Hepatocyte (in vitro differentiated cells): ENCODE results near the gene RGS14. TPM values are rescaled to one million over a fixed set of nuclear protein-coding genes. Genes with fewer than 3 reads are reported as not detected.
A peak's percentile ranks its signal among the peaks of the same experiment; 100 is the strongest.

ENCODE experiments used
- DNase-seq: peaks from one replicate; pipeline ENCODE4 v3.0.0-alpha.2; 2016; ENCODE audit warnings: low spot score
- H2AFZ ChIP-seq: fragments of 200-600 bp; sonication (generic); 2 replicates; pipeline ENCODE4 v1.6.0; 2016; ENCODE audit warnings: antibody characterized with exemption, mild to moderate bottlenecking
- H3K27ac ChIP-seq: fragments of 200-600 bp; sonication (generic); 2 replicates; pipeline ENCODE4 v1.5.1; 2016; ENCODE audit warnings: mild to moderate bottlenecking
- H3K27me3 ChIP-seq: fragments of 200-600 bp; sonication (generic); 2 replicates; pipeline ENCODE4 v1.6.1; 2016
- H3K36me3 ChIP-seq: fragments of 200-600 bp; sonication (generic); replicated peaks from 2 replicates; pipeline ENCODE4 v1.5.1; 2016; ENCODE audit warnings: low read depth; ENCODE audit not compliant: insufficient read depth
- H3K4me1 ChIP-seq: fragments of 200-600 bp; sonication (generic); 2 replicates; pipeline ENCODE4 v1.5.1; 2016; ENCODE audit warnings: mild to moderate bottlenecking, moderate library complexity; ENCODE audit not compliant: insufficient read depth
- H3K4me2 ChIP-seq: fragments of 200-600 bp; sonication (generic); 2 replicates; pipeline ENCODE4 v1.6.0; 2016
- H3K4me3 ChIP-seq: fragments of 200-600 bp; sonication (generic); 2 replicates; pipeline ENCODE4 v1.5.1; 2016; ENCODE audit warnings: mild to moderate bottlenecking
- H3K79me2 ChIP-seq: fragments of 200-600 bp; sonication (generic); 2 replicates; pipeline ENCODE4 v1.6.0; 2017; ENCODE audit warnings: mild to moderate bottlenecking
- H3K9me2 ChIP-seq: fragments of 200-600 bp; sonication (generic); replicated peaks from 2 replicates; pipeline ENCODE4 v1.6.0; 2017; ENCODE audit warnings: mild to moderate bottlenecking; ENCODE audit not compliant: insufficient read depth
- H3K9me3 ChIP-seq: fragments of 200-600 bp; sonication (generic); 2 replicates; pipeline ENCODE4 v1.5.1; 2016; ENCODE audit warnings: low read depth, mild to moderate bottlenecking
- H4K20me1 ChIP-seq: fragments of 200-600 bp; sonication (generic); 2 replicates; pipeline ENCODE4 v1.6.0; 2016; ENCODE audit warnings: mild to moderate bottlenecking; ENCODE audit not compliant: insufficient read depth, poor library complexity, severe bottlenecking
- EZH2 ChIP-seq: fragments of 200-600 bp; sonication (generic); IDR thresholded peaks from 2 replicates; pipeline ENCODE4 v1.6.1; 2016; ENCODE audit warnings: antibody characterized with exemption, mild to moderate bottlenecking, borderline replicate concordance
- EZH2phosphoT487 ChIP-seq: fragments of 200-600 bp; sonication (generic); IDR thresholded peaks from one replicate; pipeline ENCODE4 v1.6.1; 2018; ENCODE audit warnings: antibody characterized with exemption, mild to moderate bottlenecking, low read depth, moderate library complexity; ENCODE audit not compliant: unreplicated experiment, severe bottlenecking
- WGBS: methylation state at CpG from one replicate; pipeline ENCODE4 v1.1.6; 2016; ENCODE audit warnings: low lambda C conversion rate; ENCODE audit errors: missing lambda C conversion rate; 5-methylcytosine and 5-hydroxymethylcytosine counted together
- polyA plus RNA-seq: library from polyadenylated mRNA; unstranded; fragments of >200 nt; fragmentation: Nextera tagmentation; extraction: Ambion mirVana; gene quantifications from 2 replicates; pipeline ENCODE4 v1.2.1, GENCODE V29; 2016
- total RNA-seq: library from RNA; depleted of rRNA; stranded (reverse); fragments of >200 nt; gene quantifications from 2 replicates; pipeline ENCODE4 v1.2.3, GENCODE V29; 2014
- TF ChIP-seq, protein P1 (sequence below): fragments of 200-600 bp; sonication (generic); IDR thresholded peaks from 2 replicates; pipeline ENCODE4 v1.5.1; 2016; ENCODE audit warnings: antibody characterized with exemption, mild to moderate bottlenecking; ENCODE audit not compliant: poor library complexity

The RGS14 gene
- total and polyA plus RNA-seq, 2 experiments from 2014 or later = 36.5 to 37.0 TPM

DNA sequence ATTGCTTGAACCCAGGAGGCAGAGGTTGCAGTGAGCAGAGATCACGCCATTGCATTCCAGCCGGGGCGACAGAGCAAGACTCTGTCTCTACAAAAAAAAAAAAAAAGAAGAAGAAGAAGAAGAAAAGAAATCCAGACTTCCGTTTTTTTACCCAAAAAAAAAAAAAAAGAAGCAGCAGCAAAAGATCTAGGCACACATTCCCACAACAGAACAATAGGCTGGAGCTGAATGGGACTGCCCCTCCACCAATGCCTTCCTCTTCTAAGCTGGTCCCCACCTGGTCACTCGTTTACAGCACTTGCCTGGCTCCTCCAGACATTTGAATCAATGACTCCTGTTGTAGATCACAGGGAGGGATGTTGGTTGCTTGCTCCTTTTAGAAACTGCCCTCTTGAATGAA is 4.6 kb upstream of the RGS14 start:
- Histone ChIP-seq H3K4me3 (no peak overlapping the region), H3K27me3 (no peaks in the 10 kb centered on the region), H3K9me2 (no peaks in the 10 kb centered on the region), H3K9me3 (no peaks in the 10 kb centered on the region), H3K27ac (no peak overlapping the region), H3K4me1 (peaks cover 20% of the 10 kb centered on the region), H3K4me2 (no peak overlapping the region), H2AFZ (no peak overlapping the region), H4K20me1 (peaks cover 7% of the 10 kb centered on the region), H3K79me2 (peaks cover 32% of the 10 kb centered on the region), H3K36me3 (no peaks in the 10 kb centered on the region)
- TF ChIP-seq EZH2 = no peak
- TF ChIP-seq, protein P1, sequence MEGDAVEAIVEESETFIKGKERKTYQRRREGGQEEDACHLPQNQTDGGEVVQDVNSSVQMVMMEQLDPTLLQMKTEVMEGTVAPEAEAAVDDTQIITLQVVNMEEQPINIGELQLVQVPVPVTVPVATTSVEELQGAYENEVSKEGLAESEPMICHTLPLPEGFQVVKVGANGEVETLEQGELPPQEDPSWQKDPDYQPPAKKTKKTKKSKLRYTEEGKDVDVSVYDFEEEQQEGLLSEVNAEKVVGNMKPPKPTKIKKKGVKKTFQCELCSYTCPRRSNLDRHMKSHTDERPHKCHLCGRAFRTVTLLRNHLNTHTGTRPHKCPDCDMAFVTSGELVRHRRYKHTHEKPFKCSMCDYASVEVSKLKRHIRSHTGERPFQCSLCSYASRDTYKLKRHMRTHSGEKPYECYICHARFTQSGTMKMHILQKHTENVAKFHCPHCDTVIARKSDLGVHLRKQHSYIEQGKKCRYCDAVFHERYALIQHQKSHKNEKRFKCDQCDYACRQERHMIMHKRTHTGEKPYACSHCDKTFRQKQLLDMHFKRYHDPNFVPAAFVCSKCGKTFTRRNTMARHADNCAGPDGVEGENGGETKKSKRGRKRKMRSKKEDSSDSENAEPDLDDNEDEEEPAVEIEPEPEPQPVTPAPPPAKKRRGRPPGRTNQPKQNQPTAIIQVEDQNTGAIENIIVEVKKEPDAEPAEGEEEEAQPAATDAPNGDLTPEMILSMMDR = no peak
- no peak for TF ChIP-seq EZH2phosphoT487
- no peak for DNase-seq
- WGBS = 92% methylated on average over 5 of the region's 5 CpGs

DNA sequence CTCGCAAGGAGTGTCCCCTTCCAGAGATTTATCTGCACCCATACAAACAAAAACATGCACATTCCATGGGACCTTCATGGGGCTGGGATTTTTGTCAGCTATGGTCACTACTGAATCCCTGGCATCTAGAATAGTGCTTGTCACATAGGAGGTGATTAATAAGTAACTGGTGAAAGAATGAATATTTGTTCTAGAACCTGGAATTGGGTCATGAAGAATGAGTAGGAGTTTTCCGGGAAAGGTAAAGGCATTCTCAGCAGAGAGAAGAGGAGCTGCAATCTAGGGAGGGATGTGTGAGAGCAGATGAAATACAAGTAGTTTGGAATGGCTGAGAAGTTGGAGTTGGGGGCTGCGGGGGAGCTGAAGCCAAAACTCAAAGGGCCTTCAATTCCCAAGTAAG is 3.5 kb upstream of the RGS14 start:
- peaks cover 20% of the 10 kb centered on the region for H3K79me2 ChIP-seq
- H2AFZ ChIP-seq = no peak overlapping the region
- peak overlapping the region; percentile 69 for H3K27ac ChIP-seq
- no peak for DNase-seq
- peaks cover 7% of the 10 kb centered on the region for H4K20me1 ChIP-seq
- H3K36me3 ChIP-seq = no peaks in the 10 kb centered on the region
- TF ChIP-seq, protein P1 = no peak
- TF ChIP-seq EZH2 = no peak
- TF ChIP-seq EZH2phosphoT487 = no peak
- no peaks in the 10 kb centered on the region for H3K27me3 ChIP-seq
- peak overlapping the region; percentile 44 for H3K4me2 ChIP-seq
- H3K9me3 ChIP-seq = no peaks in the 10 kb centered on the region
- H3K9me2 ChIP-seq = no peaks in the 10 kb centered on the region
- H3K4me3 ChIP-seq = no peak overlapping the region
- H3K4me1 ChIP-seq = peaks cover 15% of the 10 kb centered on the region
- WGBS = 80% methylated on average over 3 of the region's 3 CpGs

DNA sequence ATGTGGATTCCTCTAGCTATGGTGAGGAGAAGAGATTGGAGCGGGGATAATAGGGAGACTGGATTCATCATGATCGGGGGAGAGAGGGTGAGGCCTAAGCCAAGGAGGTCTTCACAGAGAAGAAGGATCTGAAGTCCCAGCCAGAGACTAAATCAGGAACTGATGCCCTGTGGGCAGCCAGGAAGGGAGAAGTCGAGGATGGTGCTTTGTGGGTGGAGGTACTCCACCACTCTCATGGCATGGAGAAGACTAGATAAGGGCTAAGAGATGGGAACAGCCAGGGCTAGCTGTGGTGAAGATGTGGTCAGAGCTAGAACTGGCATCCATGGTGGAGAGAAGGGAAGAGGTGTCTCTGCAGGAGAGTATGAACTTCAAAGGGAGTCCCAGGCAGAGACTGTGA is 3.0 kb upstream of the RGS14 start:
- no peak overlapping the region for H3K4me2 ChIP-seq
- no peak overlapping the region for H2AFZ ChIP-seq
- peaks cover 16% of the 10 kb centered on the region for H3K79me2 ChIP-seq
- H3K36me3 ChIP-seq = no peaks in the 10 kb centered on the region
- peaks cover 10% of the 10 kb centered on the region for H3K4me1 ChIP-seq
- peaks cover 6% of the 10 kb centered on the region for H4K20me1 ChIP-seq
- no peaks in the 10 kb centered on the region for H3K9me3 ChIP-seq
- peak overlapping the region; percentile 69 for H3K27ac ChIP-seq
- TF ChIP-seq EZH2 (no peak), EZH2phosphoT487 (no peak)
- TF ChIP-seq, protein P1 = no peak
- no peaks in the 10 kb centered on the region for H3K9me2 ChIP-seq
- 94% methylated on average over 3 of the region's 3 CpGs for WGBS
- no peaks in the 10 kb centered on the region for H3K27me3 ChIP-seq
- no peak for DNase-seq
- no peak overlapping the region for H3K4me3 ChIP-seq

DNA sequence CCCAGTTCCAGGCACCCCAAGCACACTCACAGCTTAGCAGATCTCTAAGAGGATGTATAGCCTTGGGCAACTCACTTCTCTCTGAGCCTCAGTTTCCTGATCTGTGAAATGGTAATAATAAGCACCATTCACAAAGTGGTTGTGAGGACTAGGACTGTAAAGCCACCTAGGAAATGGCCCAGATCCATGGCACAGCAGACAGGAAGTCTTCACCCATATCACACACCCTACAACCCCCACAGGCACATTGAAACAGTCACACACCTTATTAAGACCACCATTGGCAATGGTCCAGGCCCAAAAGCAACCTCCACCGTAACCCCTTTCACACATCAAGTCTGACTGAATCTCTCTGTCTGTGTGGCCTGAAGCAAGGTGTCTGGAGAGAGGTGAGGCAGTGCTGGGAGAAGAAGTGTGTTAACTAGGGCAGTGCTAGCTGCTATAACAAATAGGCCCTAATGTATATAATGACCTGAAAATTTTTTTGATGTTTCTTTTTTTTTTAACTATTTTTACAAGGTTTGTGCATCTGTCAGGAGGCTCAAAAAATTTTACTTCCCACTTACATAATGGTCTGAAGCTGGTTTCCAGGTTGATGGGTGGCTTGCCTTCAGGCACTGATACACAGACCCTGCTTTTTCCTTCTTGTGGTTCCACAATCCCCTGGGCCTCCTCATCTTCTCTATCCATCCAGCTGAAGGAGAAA is 2.4 kb upstream of the RGS14 start:
- H4K20me1 ChIP-seq = peaks cover under 1% of the 10 kb centered on the region
- H3K27me3 ChIP-seq = no peaks in the 10 kb centered on the region
- H3K27ac ChIP-seq = no peak overlapping the region
- no peak overlapping the region for H3K4me2 ChIP-seq
- H2AFZ ChIP-seq = no peak overlapping the region
- H3K36me3 ChIP-seq = no peaks in the 10 kb centered on the region
- WGBS = 93% methylated on average over 1 of the region's 1 CpG
- no peak for DNase-seq
- TF ChIP-seq EZH2phosphoT487 = no peak
- TF ChIP-seq, protein P1 = no peak
- no peak for TF ChIP-seq EZH2
- H3K4me1 ChIP-seq = peaks cover 8% of the 10 kb centered on the region
- no peak overlapping the region for H3K4me3 ChIP-seq
- H3K9me3 ChIP-seq = no peaks in the 10 kb centered on the region
- peaks cover 10% of the 10 kb centered on the region for H3K79me2 ChIP-seq
- no peaks in the 10 kb centered on the region for H3K9me2 ChIP-seq
